Testis (tissue), 2 donors: Measurements from ENCODE around the gene FOXK2.

Experiments used
- CTCF ChIP-seq, 3 experiments: fragments of 450-650 bp in 2 of 3; fragments of 200-600 bp in 1 of 3; sonication (generic) in 1 of 3; IDR thresholded peaks; one replicate each; pipeline ENCODE4 v1.5.1; 2016 to 2019; ENCODE audit warnings: antibody characterized with exemption in 3 of 3, mild to moderate bottlenecking in 2 of 3, moderate library complexity in 1 of 3
- POLR2A ChIP-seq: fragments of 450-650 bp; IDR thresholded peaks from one replicate; pipeline ENCODE4 v1.6.1; 2017; ENCODE audit warnings: antibody characterized with exemption, mild to moderate bottlenecking, moderate library complexity

GRCh38 chr17:82480318-82480717 is 39.2 kb upstream of the FOXK2 start:
- no peak for TF ChIP-seq POLR2A
- no peak for TF ChIP-seq CTCF (IDR thresholded peaks at IDR 0.05)
